Loucy (cell line): ENCODE results near the gene MXD3.

Experiments used
- EZH2phosphoT487 ChIP-seq: fragments of 200-600 bp; IDR thresholded peaks from 2 replicates; pipeline ENCODE4 v1.6.1; 2018; ENCODE audit warnings: antibody characterized with exemption, mild to moderate bottlenecking, moderate library complexity, borderline replicate concordance
- TF ChIP-seq, protein P1 (sequence below): fragments of 200-600 bp; sonication (generic); conservative IDR thresholded peaks from 2 replicates; pipeline ENCODE4 v1.5.1; 2014; ENCODE audit warnings: mild to moderate bottlenecking, antibody characterized with exemption, low read length

DNA sequence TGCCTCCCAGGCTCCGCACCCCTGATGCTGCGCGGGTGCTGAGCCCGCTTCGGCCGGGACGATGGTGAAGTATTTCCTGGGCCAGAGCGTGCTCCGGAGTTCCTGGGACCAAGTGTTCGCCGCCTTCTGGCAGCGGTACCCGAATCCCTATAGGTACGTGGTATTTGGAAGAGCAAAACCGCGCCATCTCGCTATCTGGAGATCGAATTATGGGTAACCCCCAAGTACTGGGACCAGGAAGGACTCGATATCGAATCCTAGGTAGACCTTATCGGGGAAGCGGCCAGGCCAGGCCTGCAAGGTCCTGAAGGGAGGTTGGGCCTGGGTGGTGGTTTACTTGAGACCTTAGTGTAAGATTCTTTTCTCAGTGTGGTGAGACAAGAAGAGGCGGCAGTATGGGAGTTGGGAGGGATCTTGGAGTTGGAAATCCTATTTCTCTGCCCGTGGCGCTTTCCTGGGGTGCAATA lies 7.7 kb downstream of the MXD3 start:
- TF ChIP-seq, protein P1, sequence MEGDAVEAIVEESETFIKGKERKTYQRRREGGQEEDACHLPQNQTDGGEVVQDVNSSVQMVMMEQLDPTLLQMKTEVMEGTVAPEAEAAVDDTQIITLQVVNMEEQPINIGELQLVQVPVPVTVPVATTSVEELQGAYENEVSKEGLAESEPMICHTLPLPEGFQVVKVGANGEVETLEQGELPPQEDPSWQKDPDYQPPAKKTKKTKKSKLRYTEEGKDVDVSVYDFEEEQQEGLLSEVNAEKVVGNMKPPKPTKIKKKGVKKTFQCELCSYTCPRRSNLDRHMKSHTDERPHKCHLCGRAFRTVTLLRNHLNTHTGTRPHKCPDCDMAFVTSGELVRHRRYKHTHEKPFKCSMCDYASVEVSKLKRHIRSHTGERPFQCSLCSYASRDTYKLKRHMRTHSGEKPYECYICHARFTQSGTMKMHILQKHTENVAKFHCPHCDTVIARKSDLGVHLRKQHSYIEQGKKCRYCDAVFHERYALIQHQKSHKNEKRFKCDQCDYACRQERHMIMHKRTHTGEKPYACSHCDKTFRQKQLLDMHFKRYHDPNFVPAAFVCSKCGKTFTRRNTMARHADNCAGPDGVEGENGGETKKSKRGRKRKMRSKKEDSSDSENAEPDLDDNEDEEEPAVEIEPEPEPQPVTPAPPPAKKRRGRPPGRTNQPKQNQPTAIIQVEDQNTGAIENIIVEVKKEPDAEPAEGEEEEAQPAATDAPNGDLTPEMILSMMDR: no peak
- no peak for TF ChIP-seq EZH2phosphoT487
